NCI-H2107 (cell line): ENCODE measurements around the gene SLX9.
"Not testable (repeated sequence)": the region's sequence is repeated elsewhere in the genome, so short reads cannot be mapped to it uniquely, and the experiment has no call there.

ENCODE experiments used
- DNase-seq: peaks from one replicate; lab custom pipeline; 2025; lab: John Stamatoyannopoulos, UW

SLX9 gene

GRCh38 chr21:45019887-45020537, 80.2 kb downstream of the SLX9 start:
- DNase-seq = no peak

- DNase-seq = no peak
Measured at GRCh38 chr21:45020629-45021427, 81.0 kb downstream of the SLX9 start.

GRCh38 chr21:45021428-45022347, 81.9 kb downstream of the SLX9 start:
- DNase-seq = no peak

- no peak for DNase-seq
Measured at GRCh38 chr21:45022348-45022675, 82.5 kb downstream of the SLX9 start.

- no peak for DNase-seq
Measured at GRCh38 chr21:45022736-45023135, 82.9 kb downstream of the SLX9 start.

- DNase-seq = not testable (repeated sequence)
Measured at GRCh38 chr21:45024516-45024915, 84.7 kb downstream of the SLX9 start.

- no peak for DNase-seq
Measured at GRCh38 chr21:45026066-45026745, 86.4 kb downstream of the SLX9 start.
